Measurements from ENCODE around the gene SEMA4A. TPM values are rescaled to one million over a fixed set of nuclear protein-coding genes. Genes with fewer than 3 reads are reported as not detected.

The SEMA4A gene
- total RNA-seq, 3 donors from 2014 or later, result 2.1 to 7.6 (median 5.5) TPM

DNA sequence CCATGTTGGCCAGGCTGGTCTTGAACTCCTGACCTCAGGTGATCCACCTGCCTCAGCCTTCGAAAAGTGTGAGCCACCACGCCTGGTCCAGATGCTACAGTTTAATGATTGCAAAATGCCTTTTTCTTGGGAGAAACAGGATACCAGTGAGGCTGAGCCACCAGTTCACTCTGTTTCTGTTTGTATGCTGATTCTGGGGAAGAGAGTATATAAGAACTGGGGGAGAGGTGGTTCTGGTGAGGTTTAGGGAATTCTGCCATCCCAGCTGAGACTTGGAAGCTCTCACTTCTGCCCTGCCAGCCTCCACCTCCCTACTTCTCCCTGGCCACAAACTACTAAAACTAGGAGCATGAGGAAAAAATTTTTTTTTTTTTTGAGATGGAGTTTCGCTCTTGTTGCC is 51.3 kb downstream of the SEMA4A start:
- Histone ChIP-seq H3K4me1 (ENCODE audit: low read depth) (no peaks in the 10 kb centered on the region), H3K4me3 (no peak overlapping the region), H3K9me3 (no peaks in the 10 kb centered on the region), H3K36me3 (ENCODE audit: low read depth) (no peaks in the 10 kb centered on the region)
- intact Hi-C loops (cut with DNase I, micrococcal nuclease), result no loop called here
- TF ChIP-seq CTCF (IDR thresholded peaks at IDR 0.05), result no peak
- DNase-seq (no peak), ATAC-seq (no peak)

DNA sequence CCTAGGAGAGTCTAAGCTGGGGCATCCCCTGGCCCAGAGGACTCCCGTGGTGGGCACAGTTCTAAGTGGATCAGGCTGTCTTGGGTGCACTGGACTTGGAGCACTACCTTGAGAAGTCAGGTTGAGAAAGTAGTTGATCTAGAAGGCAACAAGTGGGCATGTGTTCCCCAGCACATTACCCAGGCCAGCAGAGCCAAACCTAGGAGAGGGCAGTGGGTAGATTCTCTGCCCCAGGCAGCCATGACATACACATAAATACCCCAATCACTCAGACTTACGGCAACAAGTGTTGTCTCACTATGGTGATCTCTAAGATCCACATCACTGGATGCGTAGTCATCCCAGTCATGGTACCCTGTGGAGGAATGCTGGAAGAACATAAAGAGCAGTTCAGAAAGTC is 57.9 kb downstream of the SEMA4A start:
- Histone ChIP-seq H3K4me1 (ENCODE audit: low read depth) (peaks cover 9% of the 10 kb centered on the region), H3K36me3 (ENCODE audit: low read depth) (no peaks in the 10 kb centered on the region), H3K4me3 (no peak overlapping the region), H3K9me3 (no peaks in the 10 kb centered on the region)
- DNase-seq (no peak), ATAC-seq (no peak)
- intact Hi-C loops (cut with DNase I, micrococcal nuclease), result no loop called here
- TF ChIP-seq CTCF (IDR thresholded peaks at IDR 0.05), result no peak

DNA sequence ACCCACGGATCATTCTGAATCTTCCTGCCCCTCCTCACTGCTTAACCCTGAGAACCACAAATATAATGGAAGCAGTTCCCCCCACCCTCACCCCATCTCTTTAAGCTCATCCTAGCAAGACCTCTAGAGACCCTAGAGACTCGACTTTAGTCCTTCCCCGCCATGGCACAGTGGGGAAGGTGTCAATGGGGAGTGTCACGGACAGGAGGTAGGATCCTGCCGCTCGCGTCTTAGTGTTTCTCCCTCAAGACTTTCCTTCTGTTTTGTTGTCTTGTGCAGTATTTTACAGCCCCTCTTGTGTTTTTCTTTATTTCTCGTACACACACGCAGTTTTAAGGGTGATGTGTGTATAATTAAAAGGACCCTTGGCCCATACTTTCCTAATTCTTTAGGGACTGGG is 58.7 kb downstream of the SEMA4A start:
- ATAC-seq (no peak), DNase-seq (no peak)
- peaks cover 9% of the 10 kb centered on the region for H3K4me1 ChIP-seq (ENCODE audit: low read depth)
- H3K4me3 ChIP-seq, result no peak overlapping the region
- intact Hi-C loops (cut with DNase I, micrococcal nuclease), result no loop called here
- no peaks in the 10 kb centered on the region for H3K9me3 ChIP-seq
- TF ChIP-seq CTCF (IDR thresholded peaks at IDR 0.05), result no peak
- no peaks in the 10 kb centered on the region for H3K36me3 ChIP-seq (ENCODE audit: low read depth)

GRCh38 chr1:156212833-156213643 is 59.7 kb downstream of the SEMA4A start, which contains the start of gene PMF1:
Gene PMF1, plus strand, starts transcription at chr1:156213007. Its CDS starts 9 bp downstream, at chr1:156213016.
- Histone ChIP-seq H3K36me3 (ENCODE audit: low read depth) (no peaks in the 10 kb centered on the region), H3K4me1 (ENCODE audit: low read depth) (peaks cover 9% of the 10 kb centered on the region), H3K4me3 (peak within 1 kb of the TSS; percentile 50), H3K9me3 (no peaks in the 10 kb centered on the region)
- TF ChIP-seq CTCF (IDR thresholded peaks at IDR 0.05), result no peak
- DNase-seq, result peak; percentile 97 to 98 (median 97)
- ATAC-seq, result peak; percentile 97
- intact Hi-C loops (cut with DNase I, micrococcal nuclease), result no loop called here

- peaks cover 9% of the 10 kb centered on the region for H3K4me1 ChIP-seq (ENCODE audit: low read depth)
- intact Hi-C loops (cut with DNase I, micrococcal nuclease), result no loop called here
- DNase-seq, result no peak
- H3K36me3 ChIP-seq (ENCODE audit: low read depth), result no peaks in the 10 kb centered on the region
- TF ChIP-seq CTCF (IDR thresholded peaks at IDR 0.05), result no peak
- peak overlapping the region; percentile 50 for H3K4me3 ChIP-seq
- ATAC-seq, result no peak
- no peaks in the 10 kb centered on the region for H3K9me3 ChIP-seq
Measured at GRCh38 chr1:156213644-156213966, 60.2 kb downstream of the SEMA4A start.
